OCI-LY3 (cell line): ENCODE measurements around the gene RANBP9.

Source experiments
- CTCF ChIP-seq: fragments of 200-600, 300-600 bp; sonication (generic); IDR thresholded peaks from 2 replicates; pipeline ENCODE4 v1.5.1; 2014; ENCODE audit warnings: antibody characterized with exemption, low read length, low read depth
- EZH2phosphoT487 ChIP-seq: fragments of 200-600 bp; shearing (Covaris generic); IDR thresholded peaks from 2 replicates; pipeline ENCODE4 v1.6.1; 2018; ENCODE audit warnings: antibody characterized with exemption, mixed run types, low read depth

GRCh38 chr6:13735031-13735430, 23.4 kb upstream of the RANBP9 start:
- TF ChIP-seq CTCF (no peak), EZH2phosphoT487 (no peak)
